Skin of body (tissue), 2 donors: ENCODE results near the gene CAMK1. TPM values are rescaled to one million over a fixed set of nuclear protein-coding genes. Genes with fewer than 3 reads are reported as not detected.

ENCODE experiments used
- DNase-seq: peaks from one replicate; lab custom pipeline; 2025; lab: John Stamatoyannopoulos, UW
- total RNA-seq: library from RNA; depleted of rRNA; stranded (reverse); fragments of >200 nt; gene quantifications from one replicate; pipeline ENCODE4 v1.2.3, GENCODE V29; 2014

CAMK1 gene
- total RNA-seq, 1 donor from 2014 or later: 24.6 TPM

- no peak for DNase-seq
Measured at GRCh38 chr3:9712415-9712814, 57.3 kb downstream of the CAMK1 start.

- no peak for DNase-seq
Measured at GRCh38 chr3:9710174-9710739, 59.5 kb downstream of the CAMK1 start.

Other genes with a start within 250 kb of the CAMK1 start
- gene LHFPL4, start 216.1 kb downstream of the CAMK1 start, total RNA-seq: not detected
- gene MTMR14, start 120.4 kb downstream of the CAMK1 start, total RNA-seq: 21.1 TPM
- 0.39 TPM for gene CPNE9, start 66.1 kb downstream of the CAMK1 start, total RNA-seq
- gene BRPF1, start 38.2 kb downstream of the CAMK1 start, total RNA-seq: 12.0 TPM
- 23.5 TPM for gene OGG1, start 20.0 kb downstream of the CAMK1 start, total RNA-seq
- gene TADA3, start 22.5 kb upstream of the CAMK1 start, total RNA-seq: 20.8 TPM
- 77.7 TPM for gene ARPC4, start 23.1 kb upstream of the CAMK1 start, total RNA-seq
- gene TTLL3, start 40.3 kb upstream of the CAMK1 start, total RNA-seq: 64.3 TPM
- 18.1 TPM for gene RPUSD3, start 74.1 kb upstream of the CAMK1 start, total RNA-seq
- gene CIDEC, start 110.3 kb upstream of the CAMK1 start, total RNA-seq: 29.4 TPM
- 16.3 TPM for gene JAGN1, start 120.7 kb upstream of the CAMK1 start, total RNA-seq
- gene IL17RE, start 132.9 kb upstream of the CAMK1 start, total RNA-seq: 6.3 TPM
- 22.2 TPM for gene IL17RC, start 147.2 kb upstream of the CAMK1 start, total RNA-seq
- 25.8 TPM for gene CRELD1, start 163.9 kb upstream of the CAMK1 start, total RNA-seq
- gene PRRT3, start 182.5 kb upstream of the CAMK1 start, total RNA-seq: 1.2 TPM
- gene EMC3, start 216.9 kb upstream of the CAMK1 start, total RNA-seq: 33.6 TPM